ENCODE data around the gene MRPL55.
A peak's percentile ranks its signal among the peaks of the same experiment; 100 is the strongest.

Gene MRPL55

GRCh38 chr1:228066416-228066815 lies 42.7 kb downstream of the MRPL55 start:
- no peak for DNase-seq

GRCh38 chr1:228065543-228066347 lies 43.4 kb downstream of the MRPL55 start:
- DNase-seq: no peak

- DNase-seq: no peak
Measured at GRCh38 chr1:228064741-228065542, 44.2 kb downstream of the MRPL55 start.

- no peak for DNase-seq
Measured at GRCh38 chr1:228064296-228064695, 44.8 kb downstream of the MRPL55 start.

GRCh38 chr1:228063251-228064191 lies 45.6 kb downstream of the MRPL55 start:
- no peak for DNase-seq

GRCh38 chr1:228062812-228063211 lies 46.3 kb downstream of the MRPL55 start:
- no peak for DNase-seq

GRCh38 chr1:228062085-228062791 lies 46.9 kb downstream of the MRPL55 start:
- no peak for DNase-seq

GRCh38 chr1:228061411-228062084 lies 47.6 kb downstream of the MRPL55 start:
- DNase-seq: no peak

GRCh38 chr1:228060458-228061190 lies 48.5 kb downstream of the MRPL55 start:
- DNase-seq: no peak

- peak; percentile 86 for DNase-seq
Measured at GRCh38 chr1:228059634-228060457, 49.3 kb downstream of the MRPL55 start.

- no peak for DNase-seq
Measured at GRCh38 chr1:228058949-228059633, 50.0 kb downstream of the MRPL55 start.

- DNase-seq: no peak
Measured at GRCh38 chr1:228058172-228058948, 50.7 kb downstream of the MRPL55 start.
